ENCODE data around the gene CAST. TPM values are rescaled to one million over a fixed set of nuclear protein-coding genes. Genes with fewer than 3 reads are reported as not detected.

Gene CAST
- total RNA-seq, 1 donor from 2014 or later, result 239 TPM

- H3K9me3 Mint-ChIP-seq, result no peaks in the 10 kb centered on the region
- TF ChIP-seq CTCF (conservative IDR thresholded peaks at IDR 0.05), result no peak
- no peak overlapping the region for H3K4me3 Mint-ChIP-seq
- no peak overlapping the region for H3K27ac Mint-ChIP-seq
- no peaks in the 10 kb centered on the region for H3K27me3 Mint-ChIP-seq
- no peaks in the 10 kb centered on the region for H3K4me1 Mint-ChIP-seq (ENCODE audit: unreplicated experiment)
- peaks cover 59% of the 10 kb centered on the region for H3K36me3 Mint-ChIP-seq
- DNase-seq (ENCODE audit: extremely low spot score, unreplicated experiment), result no peak
Observed at GRCh38 chr5:96778409-96778808, 116.2 kb downstream of the CAST start.

DNA sequence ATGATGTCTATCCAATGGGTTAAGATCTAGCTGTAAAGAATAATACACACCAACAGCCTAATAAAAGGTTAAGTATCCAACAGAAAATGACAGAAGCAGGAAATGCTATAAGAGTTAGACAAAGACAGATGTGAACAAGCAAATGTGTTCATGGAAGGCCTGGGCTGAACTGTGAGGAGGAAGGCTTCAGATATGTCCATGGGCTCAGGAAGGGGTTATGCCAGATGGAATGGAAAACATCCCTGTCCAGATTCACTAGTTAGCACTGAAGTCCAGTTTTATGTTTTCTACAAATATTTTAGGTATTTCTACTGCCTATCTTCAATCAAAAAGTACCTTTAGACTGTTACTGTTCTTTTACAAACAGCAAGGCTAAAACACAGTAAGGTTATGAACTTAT, 118.5 kb downstream of the CAST start:
- H3K27me3 Mint-ChIP-seq, result no peaks in the 10 kb centered on the region
- no peaks in the 10 kb centered on the region for H3K9me3 Mint-ChIP-seq
- H3K4me3 Mint-ChIP-seq, result no peak overlapping the region
- no peak for DNase-seq (ENCODE audit: extremely low spot score, unreplicated experiment)
- peaks cover 8% of the 10 kb centered on the region for H3K4me1 Mint-ChIP-seq (ENCODE audit: unreplicated experiment)
- peaks cover 62% of the 10 kb centered on the region for H3K36me3 Mint-ChIP-seq
- no peak for TF ChIP-seq CTCF (conservative IDR thresholded peaks at IDR 0.05)
- peak overlapping the region; percentile 0 for H3K27ac Mint-ChIP-seq

- Mint-ChIP-seq H3K4me1 (ENCODE audit: unreplicated experiment) (peaks cover 11% of the 10 kb centered on the region), H3K27ac (peak overlapping the region; percentile 0), H3K36me3 (peaks cover 62% of the 10 kb centered on the region), H3K4me3 (no peak overlapping the region), H3K9me3 (no peaks in the 10 kb centered on the region), H3K27me3 (no peaks in the 10 kb centered on the region)
- no peak for TF ChIP-seq CTCF (conservative IDR thresholded peaks at IDR 0.05)
- no peak for DNase-seq (ENCODE audit: extremely low spot score, unreplicated experiment)
Observed at GRCh38 chr5:96781031-96781971, 119.1 kb downstream of the CAST start.

- no peak for DNase-seq (ENCODE audit: extremely low spot score, unreplicated experiment)
- H3K27me3 Mint-ChIP-seq, result no peaks in the 10 kb centered on the region
- peaks cover 53% of the 10 kb centered on the region for H3K36me3 Mint-ChIP-seq
- no peaks in the 10 kb centered on the region for H3K9me3 Mint-ChIP-seq
- no peak overlapping the region for H3K27ac Mint-ChIP-seq
- H3K4me3 Mint-ChIP-seq, result no peak overlapping the region
- TF ChIP-seq CTCF (conservative IDR thresholded peaks at IDR 0.05), result no peak
- H3K4me1 Mint-ChIP-seq (ENCODE audit: unreplicated experiment), result peaks cover 11% of the 10 kb centered on the region
Observed at GRCh38 chr5:96783326-96783725, 121.2 kb downstream of the CAST start.

DNA sequence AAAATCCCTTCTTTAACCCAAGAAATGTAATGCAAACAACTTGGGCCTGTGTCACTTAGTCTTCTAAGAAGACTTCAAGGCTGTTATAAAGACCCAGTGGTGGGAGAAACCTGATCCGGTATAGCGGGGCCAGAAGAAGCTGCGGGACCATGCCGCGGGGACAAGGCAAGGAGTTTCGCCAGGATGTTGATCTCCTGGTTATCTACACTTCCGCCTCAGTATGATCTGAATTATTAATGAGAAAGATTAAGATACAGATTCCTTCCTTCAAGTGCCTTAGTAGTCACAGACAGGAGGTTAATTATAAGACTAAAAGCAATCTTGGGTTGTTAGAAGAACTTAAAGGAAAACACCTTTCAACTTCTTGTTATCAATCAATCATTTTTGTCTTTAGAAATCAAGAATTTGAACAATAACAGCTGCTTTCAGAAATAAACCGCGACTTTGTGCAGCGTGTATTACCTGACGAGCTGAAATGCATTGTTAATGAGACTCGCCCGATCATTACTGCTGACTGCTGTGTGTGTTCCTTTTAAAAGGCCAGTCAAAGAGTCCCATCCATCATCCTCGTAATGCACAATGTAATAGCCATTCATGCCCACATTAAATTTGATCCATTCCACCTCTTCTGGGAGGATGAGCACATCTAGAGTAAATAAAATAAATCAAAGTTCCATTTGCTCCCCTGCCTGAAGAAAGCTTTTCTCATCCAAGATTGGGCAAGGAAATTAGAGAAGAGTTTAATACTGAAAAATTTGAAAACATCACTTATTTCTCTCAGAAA, 123.3 kb downstream of the CAST start:
- TF ChIP-seq CTCF (conservative IDR thresholded peaks at IDR 0.05), result no peak
- H3K4me3 Mint-ChIP-seq, result peak overlapping the region; percentile 29
- peaks cover 53% of the 10 kb centered on the region for H3K36me3 Mint-ChIP-seq
- H3K9me3 Mint-ChIP-seq, result no peaks in the 10 kb centered on the region
- peak overlapping the region; percentile 70 for H3K27ac Mint-ChIP-seq
- no peaks in the 10 kb centered on the region for H3K27me3 Mint-ChIP-seq
- peaks cover 11% of the 10 kb centered on the region for H3K4me1 Mint-ChIP-seq (ENCODE audit: unreplicated experiment)
- DNase-seq (ENCODE audit: extremely low spot score, unreplicated experiment), result no peak

Data from type B pancreatic cell (in vitro differentiated cells).